Naive thymus-derived CD4-positive, alpha-beta T cell (primary cell): ENCODE results near the gene DHRS11. TPM values are rescaled to one million over a fixed set of nuclear protein-coding genes. Genes with fewer than 3 reads are reported as not detected.

Experiments used
- ATAC-seq: fragments of 150-1000 bp; cut with Tn5 transposase; 2 replicates; pipeline ENCODE4 v1.10.0; 2021; ENCODE audit warnings: mild to moderate bottlenecking, moderate library complexity
- CTCF ChIA-PET: fragments of 350-600 bp; sonication (Branson Sonifier 250); formaldehyde crosslinking; loops from one replicate; lab custom pipeline; 2021; ENCODE audit warnings: antibody characterized with exemption; lab: Charles Lee
- POLR2A ChIA-PET: fragments of 350-600 bp; sonication (Branson Sonifier 250); formaldehyde crosslinking; loops from one replicate; lab custom pipeline; 2021; ENCODE audit warnings: antibody characterized with exemption, inconsistent platforms; lab: Charles Lee
- DNase-seq, 9 donors: peaks; one replicate each; pipeline versions ENCODE4 v3.0.0 to v3.0.0-alpha.2; 2020 to 2022; ENCODE audit warnings: mixed read lengths in 1 of 9
- H3K27ac ChIP-seq: one replicate; pipeline ENCODE4 v1.7.0; 2013; ENCODE audit warnings: mild to moderate bottlenecking, low read depth, low read length, moderate library complexity
- H3K27me3 ChIP-seq, 2 donors: one replicate each; pipeline ENCODE4 v1.7.0; 2013; ENCODE audit warnings: low read length in 2 of 2, mild to moderate bottlenecking in 2 of 2, moderate library complexity in 2 of 2; ENCODE audit not compliant: control insufficient read depth in 2 of 2, insufficient read depth in 2 of 2
- H3K36me3 ChIP-seq, 3 experiments: 1 replicate in 2 of 3; 2 replicates in 1 of 3; pipeline ENCODE4 v1.7.0; 2013; ENCODE audit warnings: low read length in 3 of 3, mild to moderate bottlenecking in 3 of 3, moderate library complexity in 1 of 3; ENCODE audit not compliant: insufficient read depth in 3 of 3, control insufficient read depth in 2 of 3
- H3K4me1 ChIP-seq, 2 donors: one replicate each; pipeline ENCODE4 v1.7.0; 2013; ENCODE audit warnings: low read length in 2 of 2, mild to moderate bottlenecking in 2 of 2, moderate library complexity in 1 of 2; ENCODE audit not compliant: control insufficient read depth in 2 of 2, insufficient read depth in 2 of 2
- H3K4me3 ChIP-seq: 2 replicates; pipeline ENCODE4 v1.7.0; 2013; ENCODE audit warnings: mild to moderate bottlenecking, low read length
- H3K9me3 ChIP-seq, 3 experiments: 1 replicate in 2 of 3; 2 replicates in 1 of 3; pipeline ENCODE4 v1.7.0; 2013; ENCODE audit warnings: low read length in 3 of 3; ENCODE audit not compliant: control insufficient read depth in 2 of 3
- H3K27ac Mint-ChIP-seq, 9 donors: one replicate each; pipeline ENCODE4 v1.8.0; 2020 to 2022; ENCODE audit warnings: mixed read lengths in 9 of 9, mild to moderate bottlenecking in 8 of 9, moderate library complexity in 5 of 9, inconsistent platforms in 2 of 9
- H3K27me3 Mint-ChIP-seq, 5 donors: one replicate each; pipeline ENCODE4 v1.8.0; 2021 to 2022; ENCODE audit warnings: mixed read lengths in 5 of 5, mild to moderate bottlenecking in 1 of 5
- H3K36me3 Mint-ChIP-seq, 5 donors: one replicate each; pipeline ENCODE4 v1.8.0; 2020 to 2022; ENCODE audit warnings: mixed read lengths in 5 of 5, mild to moderate bottlenecking in 3 of 5, inconsistent platforms in 1 of 5
- H3K4me1 Mint-ChIP-seq, 7 donors: one replicate each; pipeline ENCODE4 v1.8.0; 2020 to 2022; ENCODE audit warnings: mixed read lengths in 7 of 7, mild to moderate bottlenecking in 3 of 7, inconsistent platforms in 1 of 7
- H3K4me3 Mint-ChIP-seq, 10 donors: one replicate each; pipeline ENCODE4 v1.8.0; 2020 to 2022; ENCODE audit warnings: mild to moderate bottlenecking in 10 of 10, mixed read lengths in 10 of 10, moderate library complexity in 6 of 10, inconsistent platforms in 2 of 10
- H3K9me3 Mint-ChIP-seq, 11 donors: one replicate each; pipeline ENCODE4 v1.8.0; 2020 to 2022; ENCODE audit warnings: mixed read lengths in 11 of 11, mild to moderate bottlenecking in 4 of 11, inconsistent platforms in 1 of 11, moderate library complexity in 1 of 11
- intact Hi-C, 2 donors: fragments of 100-400 bp; cut with micrococcal nuclease; formaldehyde crosslinking; loops; one replicate each; pipeline ENCODE4 v1.15.1; 2023
- polyA plus RNA-seq, 2 donors: library from polyadenylated mRNA; unstranded; fragments of 300-500 nt; fragmentation: Illumina TruSeq; gene quantifications; one replicate each; pipeline ENCODE4 v1.2.3, GENCODE V29; 2021
- total RNA-seq, 6 experiments: library from RNA in 5 of 6; stranded (reverse) in 5 of 6; gene quantifications; 1 replicate in 5 of 6; 2 replicates in 1 of 6; pipeline ENCODE4 v1.2.3 and lab custom pipeline; 2021 to 2026

Gene DHRS11
- total and polyA plus RNA-seq, 7 experiments from 2014 or later, result 1.6 to 10.9 (median 5.3) TPM

- no peak for ATAC-seq
- Histone ChIP-seq H3K4me1 (peaks cover 4 to 7% of the 10 kb centered on the region in 2 donors), H3K9me3 (no peaks in the 10 kb centered on the region), H3K27ac (no peak overlapping the region), H3K4me3 (no peak overlapping the region), H3K27me3 (no peaks in the 10 kb centered on the region), H3K36me3 (peaks cover 7 to 81% (median 19%) of the 10 kb centered on the region in 3 experiments)
- no peak overlapping the region for H3K4me3 Mint-ChIP-seq
- DNase-seq, result no peak
- CTCF ChIA-PET, result no interaction called here
- peak overlapping the region in 4 of 9 donors; percentile 11 to 56 (median 21) for H3K27ac Mint-ChIP-seq
- H3K9me3 Mint-ChIP-seq, result no peaks in the 10 kb centered on the region
- H3K36me3 Mint-ChIP-seq, result peaks cover 3 to 38% (median 21%) of the 10 kb centered on the region in 5 donors
- no peaks in the 10 kb centered on the region for H3K27me3 Mint-ChIP-seq
- POLR2A ChIA-PET, result interaction anchor here (2.8 kb wide), 1 partner anchor 20 kb away, joined by 11 read pairs; no protein-coding TSS in a partner anchor
- intact Hi-C loops, result no loop called here
- H3K4me1 Mint-ChIP-seq, result peaks cover 12 to 37% (median 27%) of the 10 kb centered on the region in 7 donors
Measured at GRCh38 chr17:36566081-36566480, 25.6 kb upstream of the DHRS11 start.

- peak overlapping the region in 2 of 9 donors; percentile 13 to 32 for H3K27ac Mint-ChIP-seq
- H3K4me3 Mint-ChIP-seq, result no peak overlapping the region
Measured at GRCh38 chr17:36575028-36575427, 16.7 kb upstream of the DHRS11 start.

DNA sequence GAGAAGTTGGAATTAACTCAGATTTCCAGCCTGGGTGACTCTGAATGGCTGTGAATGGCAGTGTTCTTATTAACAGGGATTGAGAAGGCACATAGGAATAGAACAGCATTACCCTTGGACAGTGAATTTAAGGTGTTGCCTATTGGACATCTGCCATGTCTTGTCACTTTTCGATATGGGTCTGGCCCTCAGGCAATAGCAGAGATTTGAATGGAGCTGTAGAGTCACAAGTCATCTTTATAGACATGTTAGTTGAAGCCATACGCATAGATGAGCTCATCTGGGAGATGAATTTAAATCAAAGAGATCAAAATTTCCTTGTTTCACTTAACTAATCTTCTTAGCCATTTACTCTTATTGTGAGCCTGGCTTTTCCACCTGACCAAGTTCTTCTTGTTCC is 14.9 kb upstream of the DHRS11 start:
- H3K27me3 Mint-ChIP-seq, result no peaks in the 10 kb centered on the region
- no peak for ATAC-seq
- H3K27me3 ChIP-seq, result no peaks in the 10 kb centered on the region
- peak overlapping the region in 1 of 10 donors; percentile 8 for H3K4me3 Mint-ChIP-seq
- H3K36me3 Mint-ChIP-seq, result peaks cover 0 to 45% (median 23%) of the 10 kb centered on the region in 5 donors
- CTCF ChIA-PET, result no interaction called here
- POLR2A ChIA-PET, result interaction anchor here (0.8 kb wide), 1 partner anchor 21 kb away, joined by 3 read pairs; no protein-coding TSS in a partner anchor
- no peaks in the 10 kb centered on the region for H3K9me3 ChIP-seq
- H3K27ac Mint-ChIP-seq, result peak overlapping the region in 4 of 9 donors; percentile 1 to 52 (median 32)
- no peak for DNase-seq
- intact Hi-C loops, result no loop called here
- H3K36me3 ChIP-seq, result peaks cover 14 to 73% (median 15%) of the 10 kb centered on the region in 3 experiments
- H3K4me1 ChIP-seq, result no peaks in the 10 kb centered on the region
- no peak overlapping the region for H3K4me3 ChIP-seq
- no peaks in the 10 kb centered on the region for H3K9me3 Mint-ChIP-seq
- no peak overlapping the region for H3K27ac ChIP-seq
- peaks cover 12 to 39% (median 27%) of the 10 kb centered on the region in 7 donors for H3K4me1 Mint-ChIP-seq

More at GRCh38 chr17:36575028-36575427, 16.7 kb upstream of the DHRS11 start:
- Histone ChIP-seq H3K9me3 (no peaks in the 10 kb centered on the region), H3K4me3 (no peak overlapping the region), H3K36me3 (peaks cover 11 to 71% (median 16%) of the 10 kb centered on the region in 3 experiments), H3K27me3 (no peaks in the 10 kb centered on the region), H3K27ac (no peak overlapping the region), H3K4me1 (no peaks in the 10 kb centered on the region)
- Mint-ChIP-seq H3K36me3 (peaks cover 0 to 40% (median 18%) of the 10 kb centered on the region in 5 donors), H3K9me3 (no peaks in the 10 kb centered on the region), H3K4me1 (peaks cover 9 to 39% (median 29%) of the 10 kb centered on the region in 7 donors), H3K27me3 (no peaks in the 10 kb centered on the region)
- DNase-seq (no peak), ATAC-seq (no peak)
- POLR2A ChIA-PET, result interaction anchor here (1.1 kb wide), 1 partner anchor 29 kb away, joined by 4 read pairs; no protein-coding TSS in a partner anchor
- intact Hi-C loops, result no loop called here
- CTCF ChIA-PET, result no interaction called here

DNA sequence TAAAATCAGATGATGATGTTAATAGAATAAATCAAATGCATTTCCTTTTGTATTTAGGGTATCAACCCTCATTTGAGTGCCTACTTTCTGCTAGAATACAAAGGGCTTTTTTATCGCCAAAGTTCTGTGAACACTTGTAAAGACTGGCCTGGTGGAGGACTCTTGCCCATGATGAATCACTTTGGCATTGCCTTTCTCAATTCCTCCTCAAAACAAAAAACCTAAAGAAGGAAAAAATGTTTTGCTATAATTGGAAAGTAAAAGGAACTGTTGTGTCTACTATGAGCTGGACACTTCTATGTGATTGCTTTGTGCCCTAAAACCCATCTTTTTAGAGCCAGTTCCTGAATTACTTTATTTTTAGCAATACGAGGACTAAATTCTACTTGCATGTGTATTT is 13.0 kb upstream of the DHRS11 start:
- H3K4me1 Mint-ChIP-seq, result peaks cover 8 to 26% (median 19%) of the 10 kb centered on the region in 7 donors
- H3K27ac Mint-ChIP-seq, result no peak overlapping the region
- Histone ChIP-seq H3K9me3 (no peaks in the 10 kb centered on the region), H3K27me3 (no peaks in the 10 kb centered on the region), H3K27ac (no peak overlapping the region), H3K4me3 (no peak overlapping the region), H3K4me1 (no peaks in the 10 kb centered on the region), H3K36me3 (peaks cover 9 to 73% (median 14%) of the 10 kb centered on the region in 3 experiments)
- no peak overlapping the region for H3K4me3 Mint-ChIP-seq
- no peaks in the 10 kb centered on the region for H3K27me3 Mint-ChIP-seq
- no peak for DNase-seq
- intact Hi-C loops, result no loop called here
- H3K9me3 Mint-ChIP-seq, result no peaks in the 10 kb centered on the region
- ChIA-PET CTCF (no interaction called here), POLR2A (interaction anchor here (0.9 to 1.2 kb wide), 2 partner anchors 15 to 23 kb away, joined by 3 read pairs; partner anchors contain the start of gene MRM1)
- no peak for ATAC-seq
- peaks cover 0 to 30% (median 18%) of the 10 kb centered on the region in 5 donors for H3K36me3 Mint-ChIP-seq

DNA sequence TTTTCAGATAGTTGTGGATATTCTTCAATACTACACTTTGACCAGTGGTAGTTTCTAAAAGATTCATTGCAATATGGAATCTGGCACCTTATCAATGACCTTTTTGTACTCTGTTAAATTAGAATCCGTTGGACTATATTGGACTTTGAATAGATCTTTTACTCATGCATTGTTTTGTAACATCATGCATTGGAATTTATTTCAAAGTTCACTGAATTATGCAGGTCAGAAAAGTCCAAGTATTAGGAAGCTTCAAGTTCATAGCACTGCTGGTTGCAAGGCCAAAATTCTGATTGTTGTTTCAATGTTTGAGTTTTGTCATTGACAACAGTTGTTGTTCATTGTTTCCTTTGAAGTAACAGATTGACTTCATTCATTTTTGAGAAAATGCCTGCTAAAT is 7.9 kb upstream of the DHRS11 start:
- no peaks in the 10 kb centered on the region for H3K27me3 Mint-ChIP-seq
- peaks cover 0 to 9% (median 2%) of the 10 kb centered on the region in 7 donors for H3K4me1 Mint-ChIP-seq
- Histone ChIP-seq H3K36me3 (peaks cover 16 to 92% (median 24%) of the 10 kb centered on the region in 3 experiments), H3K27ac (no peak overlapping the region), H3K9me3 (no peaks in the 10 kb centered on the region), H3K4me3 (no peak overlapping the region), H3K27me3 (no peaks in the 10 kb centered on the region), H3K4me1 (no peaks in the 10 kb centered on the region)
- ATAC-seq (no peak), DNase-seq (no peak)
- CTCF ChIA-PET, result no interaction called here
- no peak overlapping the region for H3K4me3 Mint-ChIP-seq
- POLR2A ChIA-PET, result interaction anchor here (0.7 to 1.7 kb wide), 2 partner anchors 10 to 131 kb away, joined by 3 to 5 read pairs; no protein-coding TSS in a partner anchor
- intact Hi-C loops, result no loop called here
- no peaks in the 10 kb centered on the region for H3K9me3 Mint-ChIP-seq
- peaks cover 0 to 24% (median 19%) of the 10 kb centered on the region in 5 donors for H3K36me3 Mint-ChIP-seq
- peak overlapping the region in 1 of 9 donors; percentile 67 for H3K27ac Mint-ChIP-seq

- POLR2A ChIA-PET, result interaction anchor here (1.0 to 1.5 kb wide), 2 partner anchors 14 to 16 kb away, joined by 3 read pairs; partner anchors contain the start of gene MRM1
- peaks cover 16 to 75% (median 20%) of the 10 kb centered on the region in 3 experiments for H3K36me3 ChIP-seq
Measured at GRCh38 chr17:36586138-36586537, 5.5 kb upstream of the DHRS11 start.

More at GRCh38 chr17:36586138-36586537, 5.5 kb upstream of the DHRS11 start:
- no peaks in the 10 kb centered on the region for H3K9me3 Mint-ChIP-seq
- peaks cover 6 to 25% (median 13%) of the 10 kb centered on the region in 7 donors for H3K4me1 Mint-ChIP-seq
- H3K36me3 Mint-ChIP-seq, result peaks cover 0 to 19% (median 11%) of the 10 kb centered on the region in 5 donors
- no peaks in the 10 kb centered on the region for H3K27me3 Mint-ChIP-seq
- no peak overlapping the region for H3K4me3 Mint-ChIP-seq
- H3K4me3 ChIP-seq, result no peak overlapping the region
- CTCF ChIA-PET, result interaction anchor here (1.4 kb wide), 1 partner anchor 22 kb away, joined by 7 read pairs; no protein-coding TSS in a partner anchor
- H3K27ac ChIP-seq, result no peak overlapping the region
- no peaks in the 10 kb centered on the region for H3K27me3 ChIP-seq
- intact Hi-C loops, result no loop called here
- H3K9me3 ChIP-seq, result no peaks in the 10 kb centered on the region
- peak overlapping the region in 3 of 9 donors; percentile 26 to 84 (median 36) for H3K27ac Mint-ChIP-seq
- ATAC-seq, result no peak
- DNase-seq, result no peak
- H3K4me1 ChIP-seq, result peaks cover 0 to under 1% of the 10 kb centered on the region in 2 donors
